ENCODE measurements around the gene LRRTM1.

- TF ChIP-seq POLR2A (IDR thresholded peaks at IDR 0.05; ENCODE audit: low read depth, low read length), result no peak
- TF ChIP-seq POLR2AphosphoS5 (IDR thresholded peaks at IDR 0.05; ENCODE audit: low read depth, low read length), result no peak
- TF ChIP-seq TAF1 (IDR thresholded peaks at IDR 0.05; ENCODE audit: borderline replicate concordance, low read depth, low read length), result no peak
Observed at GRCh38 chr2:80348078-80348477, 43.5 kb upstream of the LRRTM1 start.
